HepG2 (cell line): ENCODE data around the gene TOE1. TPM values are rescaled to one million over a fixed set of nuclear protein-coding genes. Genes with fewer than 3 reads are reported as not detected.

Experiments used
- ATAC-seq: fragments of 200-7000 bp; cut with Tn5 transposase; 3 replicates; pipeline ENCODE4 v1.9.1; 2020; ENCODE audit warnings: mild to moderate bottlenecking, moderate library complexity
- BruUV-seq: library from RNA; stranded (reverse); fragments of 400-500 nt; replicated peaks from 2 replicates; lab custom pipeline; 2021; lab: Mats Ljungman, UMichigan
- CTCF ChIA-PET: fragments of 300-600 bp; formaldehyde crosslinking; extraction: SDS; loops from one replicate; lab custom pipeline; 2021; ENCODE audit warnings: low total read pairs, inconsistent platforms, low intra/inter-chr PET ratio; lab: Yijun Ruan, JAX
- POLR2A ChIA-PET: fragments of 350-600 bp; sonication (Branson Sonifier 250); formaldehyde crosslinking; loops from one replicate; lab custom pipeline; 2020; ENCODE audit warnings: antibody characterized with exemption, inconsistent platforms; lab: Yijun Ruan, JAX
- DNase-seq: peaks from one replicate; pipeline ENCODE4 v3.0.0-alpha.2; 2015; ENCODE audit warnings: low spot score
- FAIRE-seq: peaks from 3 replicates; lab custom pipeline; 2011; peaks lifted over from hg19 to GRCh38; lab: Jason Lieb, UNC
- H2AFZ ChIP-seq: one replicate; pipeline ENCODE4 v1.6.1; 2011; ENCODE audit warnings: low read length, inconsistent platforms
- H3K27ac ChIP-seq: fragments of 300-600 bp; 3 replicates; pipeline ENCODE4 v1.8.0; 2011; ENCODE audit warnings: mixed run types, mild to moderate bottlenecking, mixed read lengths, low read length, inconsistent platforms; ENCODE audit not compliant: insufficient read depth; ENCODE audit errors: extremely low read length
- H3K27me3 ChIP-seq, 2 experiments: fragments of 200-600 bp in 1 of 2; 2 replicates in 1 of 2; 3 replicates in 1 of 2; pipeline versions ENCODE4 v1.6.0 to v1.8.0; 2011; ENCODE audit warnings: low read length in 2 of 2, mild to moderate bottlenecking in 2 of 2, moderate library complexity in 2 of 2, inconsistent platforms in 1 of 2; ENCODE audit not compliant: insufficient read depth in 2 of 2, control insufficient read depth in 1 of 2
- H3K36me3 ChIP-seq, 2 experiments: fragments of 200-600 bp in 1 of 2; replicated peaks in 1 of 2; 2 replicates in 1 of 2; 3 replicates in 1 of 2; pipeline versions ENCODE4 v1.5.1 to v1.8.0; 2011; ENCODE audit warnings: low read length in 2 of 2, inconsistent platforms in 1 of 2; ENCODE audit not compliant: insufficient read depth in 2 of 2, control insufficient read depth in 1 of 2
- H3K4me1 ChIP-seq: 2 replicates; pipeline ENCODE4 v1.5.1; 2012; ENCODE audit warnings: low read length, inconsistent platforms; ENCODE audit not compliant: insufficient read depth
- H3K4me2 ChIP-seq: 2 replicates; pipeline ENCODE4 v1.6.0; 2011; ENCODE audit warnings: low read depth, low read length, inconsistent platforms
- H3K4me3 ChIP-seq, 3 experiments: fragments of 200-600 bp in 1 of 3; sonication (generic), shearing (Covaris generic) in 1 of 3; replicated peaks in 1 of 3; 2 replicates each; pipeline ENCODE4 v1.5.1; 2011 to 2016; ENCODE audit warnings: low read length in 3 of 3, inconsistent platforms in 2 of 3, low read depth in 2 of 3, mild to moderate bottlenecking in 2 of 3, control low read depth in 1 of 3, mixed read lengths in 1 of 3; ENCODE audit not compliant: insufficient read depth in 1 of 3
- H3K79me2 ChIP-seq: one replicate; pipeline ENCODE4 v1.6.1; 2011; ENCODE audit warnings: low read length, inconsistent platforms; ENCODE audit not compliant: insufficient read depth
- H3K9ac ChIP-seq: 2 replicates; pipeline ENCODE4 v1.6.0; 2011; ENCODE audit warnings: mild to moderate bottlenecking, low read depth, low read length, inconsistent platforms; ENCODE audit not compliant: insufficient read depth
- H3K9me3 ChIP-seq: 2 replicates; pipeline ENCODE4 v1.5.1; 2012; ENCODE audit warnings: mild to moderate bottlenecking, low read length
- H4K20me1 ChIP-seq: 2 replicates; pipeline ENCODE4 v1.6.0; 2011; ENCODE audit warnings: inconsistent platforms, mild to moderate bottlenecking, low read length, moderate library complexity; ENCODE audit not compliant: insufficient read depth
- BRD4 ChIP-seq: sonication (generic); formaldehyde crosslinking; IDR thresholded peaks from 2 replicates; pipeline ENCODE4 v1.4.0; 2020; ENCODE audit warnings: missing genetic modification reagents
- GTF2F1 ChIP-seq: fragments of 150-350 bp; IDR thresholded peaks from 2 replicates; pipeline ENCODE4 v1.6.1; 2014; ENCODE audit warnings: low read length
- HNRNPL ChIP-seq: fragments of 200-400 bp; formaldehyde crosslinking; IDR thresholded peaks from 2 replicates; pipeline ENCODE4 v1.6.1; 2017; ENCODE audit warnings: mild to moderate bottlenecking, low read depth, low read length
- MBD4 ChIP-seq: IDR thresholded peaks from 2 replicates; pipeline ENCODE4 v1.6.1; 2012; ENCODE audit warnings: low read length, inconsistent platforms, borderline replicate concordance
- POLR2G ChIP-seq: fragments of 200-400 bp; formaldehyde crosslinking; IDR thresholded peaks from 2 replicates; pipeline ENCODE4 v1.6.1; 2018; ENCODE audit warnings: mild to moderate bottlenecking, low read depth, low read length, moderate library complexity
- SETDB1 ChIP-seq: sonication (generic); formaldehyde crosslinking; IDR thresholded peaks from 2 replicates; pipeline ENCODE4 v1.5.1; 2020; ENCODE audit warnings: missing genetic modification reagents, mild to moderate bottlenecking, borderline replicate concordance
- SP2 ChIP-seq: sonication (generic); formaldehyde crosslinking; IDR thresholded peaks from 2 replicates; pipeline ENCODE4 v1.5.1; 2020; ENCODE audit warnings: mild to moderate bottlenecking, missing genetic modification reagents
- TCF7 ChIP-seq: sonication (generic); IDR thresholded peaks from 2 replicates; pipeline ENCODE4 v1.6.1; 2016; ENCODE audit warnings: antibody characterized with exemption, low read depth
- ZNF563 ChIP-seq: sonication (generic); formaldehyde crosslinking; IDR thresholded peaks from 2 replicates; pipeline ENCODE4 v1.8.0; 2022; ENCODE audit warnings: mild to moderate bottlenecking, moderate library complexity, missing genetic modification reagents
- ZNF749 ChIP-seq: sonication (generic); formaldehyde crosslinking; IDR thresholded peaks from 2 replicates; pipeline ENCODE4 v1.8.0; 2022; ENCODE audit warnings: mild to moderate bottlenecking, missing genetic modification reagents, moderate library complexity, borderline replicate concordance
- ZNF768 ChIP-seq: sonication (generic); formaldehyde crosslinking; IDR thresholded peaks from 2 replicates; pipeline ENCODE4 v1.4.0; 2020; ENCODE audit warnings: missing genetic modification reagents
- WGBS: methylation state at CpG from one replicate; pipeline ENCODE4 v1.1.6; 2017; ENCODE audit warnings: low lambda C conversion rate; 5-methylcytosine and 5-hydroxymethylcytosine counted together
- in situ Hi-C: cut with HindIII; loops from 2 replicates; pipeline ENCODE4 v1.10.0; 2017; ENCODE audit warnings: low pct_unique_long_range_greater_than_20kb; ENCODE audit not compliant: extremely low pct_ligation_motif_present
- intact Hi-C: fragments of 100-400 bp; cut with micrococcal nuclease; formaldehyde crosslinking; loops from one replicate; pipeline ENCODE4 v1.10.0; 2022; ENCODE audit not compliant: unreplicated experiment
- polyA plus RNA-seq, 8 experiments: library from polyadenylated mRNA; depleted of rRNA in 3 of 8; stranded (reverse) in 7 of 8; unstranded in 1 of 8; fragments of >200 nt; fragmentation: Illumina TruSeq in 4 of 8; extraction: Trizol in 4 of 8; gene quantifications; 2 replicates each; pipeline versions ENCODE4 v1.2.1 to v1.2.3, GENCODE V29; 2011 to 2016; ENCODE audit warnings: low read depth in 4 of 8, missing spikeins in 1 of 8, mixed read lengths in 1 of 8; ENCODE audit not compliant: insufficient read depth in 1 of 8
- total RNA-seq, 5 experiments: library from RNA; depleted of rRNA; stranded (reverse); fragments of >200 nt; fragmentation: Illumina TruSeq; extraction: Trizol; gene quantifications; 2 replicates each; pipeline ENCODE4 v1.2.3, GENCODE V29; 2016; ENCODE audit warnings: low read depth in 1 of 5
- TF ChIP-seq, protein P1 (sequence below): sonication (generic); formaldehyde crosslinking; IDR thresholded peaks from 2 replicates; pipeline ENCODE4 v1.4.0; 2020; ENCODE audit warnings: missing genetic modification reagents
- TF ChIP-seq, protein P2 (sequence below): sonication (generic); formaldehyde crosslinking; IDR thresholded peaks from 2 replicates; pipeline ENCODE4 v1.5.0; 2020; ENCODE audit warnings: mild to moderate bottlenecking, missing genetic modification reagents, borderline replicate concordance
- TF ChIP-seq, protein P3 (sequence below): IDR thresholded peaks from 2 replicates; pipeline ENCODE4 v1.4.0; 2020; ENCODE audit warnings: mild to moderate bottlenecking, missing genetic modification reagents
- TF ChIP-seq, protein P4 (sequence below), 2 experiments: fragments of 450-650 bp in 1 of 2; sonication (generic) in 1 of 2; formaldehyde crosslinking; IDR thresholded peaks; 2 replicates each; pipeline versions ENCODE4 v1.5.0 to v1.8.0; 2020 to 2022; ENCODE audit warnings: mild to moderate bottlenecking in 1 of 2, missing genetic modification reagents in 1 of 2

TOE1 gene
- total and polyA plus RNA-seq, 2 of the 13 experiments (the other 11 are each of a cell fraction or from before 2014, with no cell fraction given): 14.1 to 19.0 TPM

DNA sequence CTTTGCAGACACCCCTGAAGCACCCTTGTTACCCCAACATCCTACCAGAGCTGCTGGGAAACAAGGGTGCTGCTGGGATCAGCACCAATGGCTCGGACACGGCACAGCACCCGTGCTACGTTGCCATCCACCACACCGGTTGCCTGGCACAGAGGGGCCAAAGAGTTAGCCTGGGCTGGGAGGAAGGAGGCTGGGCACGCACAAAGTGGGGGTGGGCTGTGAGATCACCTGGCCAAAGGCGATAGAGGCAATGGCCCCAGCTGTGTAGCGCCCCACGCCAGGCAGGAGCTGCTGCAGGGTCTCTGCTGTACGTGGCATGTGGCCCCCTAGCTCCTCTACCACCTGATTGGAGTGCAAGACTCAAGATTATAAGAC, 7.6 kb upstream of the TOE1 start:
- no TSS peak for BruUV-seq
- Histone ChIP-seq H3K27me3 (no peaks in the 10 kb centered on the region), H2AFZ (no peak overlapping the region), H3K4me3 (no peak overlapping the region), H3K79me2 (no peaks in the 10 kb centered on the region), H3K27ac (no peak overlapping the region), H3K4me2 (no peak overlapping the region), H4K20me1 (no peaks in the 10 kb centered on the region), H3K9me3 (no peaks in the 10 kb centered on the region), H3K4me1 (peaks cover 34% of the 10 kb centered on the region), H3K9ac (no peak overlapping the region), H3K36me3 (peaks cover 2 to 26% of the 10 kb centered on the region in 2 experiments; a peak in 4 of 5 replicates)
- CTCF ChIA-PET: no interaction called here
- in situ Hi-C loops: no loop called here
- 100% methylated on average over 4 of the region's 10 CpGs for WGBS
- intact Hi-C loops: no loop called here
- FAIRE-seq: no peak
- POLR2A ChIA-PET: interaction anchor here (1.8 kb wide), 1 partner anchor 29 kb away, joined by 7 read pairs; no protein-coding TSS in a partner anchor
- ATAC-seq: no peak
- no peak for DNase-seq
- TF ChIP-seq HNRNPL (no peak), ZNF563 (CRISPR knock-in tag) (no peak), GTF2F1 (no peak), BRD4 (CRISPR knock-in tag) (no peak), MBD4 (no peak), POLR2G (no peak), ZNF749 (CRISPR knock-in tag) (no peak), SETDB1 (no peak), SP2 (CRISPR knock-in tag) (no peak), ZNF768 (no peak), TCF7 (no peak)
- TF ChIP-seq, protein P1, sequence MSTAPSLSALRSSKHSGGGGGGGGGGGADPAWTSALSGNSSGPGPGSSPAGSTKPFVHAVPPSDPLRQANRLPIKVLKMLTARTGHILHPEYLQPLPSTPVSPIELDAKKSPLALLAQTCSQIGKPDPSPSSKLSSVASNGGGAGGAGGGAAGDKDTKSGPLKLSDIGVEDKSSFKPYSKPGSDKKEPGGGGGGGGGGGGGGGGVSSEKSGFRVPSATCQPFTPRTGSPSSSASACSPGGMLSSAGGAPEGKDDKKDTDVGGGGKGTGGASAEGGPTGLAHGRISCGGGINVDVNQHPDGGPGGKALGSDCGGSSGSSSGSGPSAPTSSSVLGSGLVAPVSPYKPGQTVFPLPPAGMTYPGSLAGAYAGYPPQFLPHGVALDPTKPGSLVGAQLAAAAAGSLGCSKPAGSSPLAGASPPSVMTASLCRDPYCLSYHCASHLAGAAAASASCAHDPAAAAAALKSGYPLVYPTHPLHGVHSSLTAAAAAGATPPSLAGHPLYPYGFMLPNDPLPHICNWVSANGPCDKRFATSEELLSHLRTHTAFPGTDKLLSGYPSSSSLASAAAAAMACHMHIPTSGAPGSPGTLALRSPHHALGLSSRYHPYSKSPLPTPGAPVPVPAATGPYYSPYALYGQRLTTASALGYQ: no peak
- TF ChIP-seq, protein P2, sequence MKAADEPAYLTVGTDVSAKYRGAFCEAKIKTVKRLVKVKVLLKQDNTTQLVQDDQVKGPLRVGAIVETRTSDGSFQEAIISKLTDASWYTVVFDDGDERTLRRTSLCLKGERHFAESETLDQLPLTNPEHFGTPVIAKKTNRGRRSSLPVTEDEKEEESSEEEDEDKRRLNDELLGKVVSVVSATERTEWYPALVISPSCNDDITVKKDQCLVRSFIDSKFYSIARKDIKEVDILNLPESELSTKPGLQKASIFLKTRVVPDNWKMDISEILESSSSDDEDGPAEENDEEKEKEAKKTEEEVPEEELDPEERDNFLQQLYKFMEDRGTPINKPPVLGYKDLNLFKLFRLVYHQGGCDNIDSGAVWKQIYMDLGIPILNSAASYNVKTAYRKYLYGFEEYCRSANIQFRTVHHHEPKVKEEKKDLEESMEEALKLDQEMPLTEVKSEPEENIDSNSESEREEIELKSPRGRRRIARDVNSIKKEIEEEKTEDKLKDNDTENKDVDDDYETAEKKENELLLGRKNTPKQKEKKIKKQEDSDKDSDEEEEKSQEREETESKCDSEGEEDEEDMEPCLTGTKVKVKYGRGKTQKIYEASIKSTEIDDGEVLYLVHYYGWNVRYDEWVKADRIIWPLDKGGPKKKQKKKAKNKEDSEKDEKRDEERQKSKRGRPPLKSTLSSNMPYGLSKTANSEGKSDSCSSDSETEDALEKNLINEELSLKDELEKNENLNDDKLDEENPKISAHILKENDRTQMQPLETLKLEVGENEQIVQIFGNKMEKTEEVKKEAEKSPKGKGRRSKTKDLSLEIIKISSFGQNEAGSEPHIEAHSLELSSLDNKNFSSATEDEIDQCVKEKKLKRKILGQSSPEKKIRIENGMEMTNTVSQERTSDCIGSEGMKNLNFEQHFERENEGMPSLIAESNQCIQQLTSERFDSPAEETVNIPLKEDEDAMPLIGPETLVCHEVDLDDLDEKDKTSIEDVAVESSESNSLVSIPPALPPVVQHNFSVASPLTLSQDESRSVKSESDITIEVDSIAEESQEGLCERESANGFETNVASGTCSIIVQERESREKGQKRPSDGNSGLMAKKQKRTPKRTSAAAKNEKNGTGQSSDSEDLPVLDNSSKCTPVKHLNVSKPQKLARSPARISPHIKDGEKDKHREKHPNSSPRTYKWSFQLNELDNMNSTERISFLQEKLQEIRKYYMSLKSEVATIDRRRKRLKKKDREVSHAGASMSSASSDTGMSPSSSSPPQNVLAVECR (CRISPR knock-in tag): no peak
- TF ChIP-seq, protein P3, sequence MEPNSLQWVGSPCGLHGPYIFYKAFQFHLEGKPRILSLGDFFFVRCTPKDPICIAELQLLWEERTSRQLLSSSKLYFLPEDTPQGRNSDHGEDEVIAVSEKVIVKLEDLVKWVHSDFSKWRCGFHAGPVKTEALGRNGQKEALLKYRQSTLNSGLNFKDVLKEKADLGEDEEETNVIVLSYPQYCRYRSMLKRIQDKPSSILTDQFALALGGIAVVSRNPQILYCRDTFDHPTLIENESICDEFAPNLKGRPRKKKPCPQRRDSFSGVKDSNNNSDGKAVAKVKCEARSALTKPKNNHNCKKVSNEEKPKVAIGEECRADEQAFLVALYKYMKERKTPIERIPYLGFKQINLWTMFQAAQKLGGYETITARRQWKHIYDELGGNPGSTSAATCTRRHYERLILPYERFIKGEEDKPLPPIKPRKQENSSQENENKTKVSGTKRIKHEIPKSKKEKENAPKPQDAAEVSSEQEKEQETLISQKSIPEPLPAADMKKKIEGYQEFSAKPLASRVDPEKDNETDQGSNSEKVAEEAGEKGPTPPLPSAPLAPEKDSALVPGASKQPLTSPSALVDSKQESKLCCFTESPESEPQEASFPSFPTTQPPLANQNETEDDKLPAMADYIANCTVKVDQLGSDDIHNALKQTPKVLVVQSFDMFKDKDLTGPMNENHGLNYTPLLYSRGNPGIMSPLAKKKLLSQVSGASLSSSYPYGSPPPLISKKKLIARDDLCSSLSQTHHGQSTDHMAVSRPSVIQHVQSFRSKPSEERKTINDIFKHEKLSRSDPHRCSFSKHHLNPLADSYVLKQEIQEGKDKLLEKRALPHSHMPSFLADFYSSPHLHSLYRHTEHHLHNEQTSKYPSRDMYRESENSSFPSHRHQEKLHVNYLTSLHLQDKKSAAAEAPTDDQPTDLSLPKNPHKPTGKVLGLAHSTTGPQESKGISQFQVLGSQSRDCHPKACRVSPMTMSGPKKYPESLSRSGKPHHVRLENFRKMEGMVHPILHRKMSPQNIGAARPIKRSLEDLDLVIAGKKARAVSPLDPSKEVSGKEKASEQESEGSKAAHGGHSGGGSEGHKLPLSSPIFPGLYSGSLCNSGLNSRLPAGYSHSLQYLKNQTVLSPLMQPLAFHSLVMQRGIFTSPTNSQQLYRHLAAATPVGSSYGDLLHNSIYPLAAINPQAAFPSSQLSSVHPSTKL (CRISPR knock-in tag): no peak
- TF ChIP-seq, protein P4, sequence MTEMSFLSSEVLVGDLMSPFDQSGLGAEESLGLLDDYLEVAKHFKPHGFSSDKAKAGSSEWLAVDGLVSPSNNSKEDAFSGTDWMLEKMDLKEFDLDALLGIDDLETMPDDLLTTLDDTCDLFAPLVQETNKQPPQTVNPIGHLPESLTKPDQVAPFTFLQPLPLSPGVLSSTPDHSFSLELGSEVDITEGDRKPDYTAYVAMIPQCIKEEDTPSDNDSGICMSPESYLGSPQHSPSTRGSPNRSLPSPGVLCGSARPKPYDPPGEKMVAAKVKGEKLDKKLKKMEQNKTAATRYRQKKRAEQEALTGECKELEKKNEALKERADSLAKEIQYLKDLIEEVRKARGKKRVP (CRISPR knock-in tag; IDR thresholded peaks at IDR 0.05): no peak
